Measurements from ENCODE around the gene BICDL2.
"Not testable (repeated sequence)": the region's sequence is repeated elsewhere in the genome, so short reads cannot be mapped to it uniquely, and the experiment has no call there.

BICDL2 gene

DNA sequence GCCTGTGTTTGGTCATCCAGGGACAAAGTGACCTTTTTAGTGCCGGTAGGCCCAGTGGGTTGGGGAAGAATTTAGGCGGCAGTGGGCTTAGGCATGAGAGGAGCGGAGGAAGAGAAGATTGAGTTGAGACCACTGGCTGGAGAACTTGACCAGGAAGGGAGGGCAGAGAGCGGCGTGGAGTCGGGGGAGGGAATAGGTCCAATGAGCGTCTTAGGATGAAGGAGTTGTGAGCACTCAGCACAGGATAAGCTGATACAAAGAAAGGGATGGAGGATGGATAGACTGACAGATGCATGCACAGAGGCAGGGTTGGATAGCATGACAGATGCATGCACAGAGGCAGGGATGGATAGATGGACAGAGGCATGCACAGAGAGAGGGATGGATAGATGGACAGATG, 36.7 kb upstream of the BICDL2 start:
- Histone ChIP-seq H3K9me3 (ENCODE audit: control insufficient read depth, insufficient read depth, low read length) (no peaks in the 10 kb centered on the region), H3K4me3 (ENCODE audit: low read depth, low read length) (no peak overlapping the region), H3K9ac (ENCODE audit: low read depth, low read length) (no peak overlapping the region), H3K36me3 (ENCODE audit: control insufficient read depth, insufficient read depth, low read length) (no peaks in the 10 kb centered on the region), H3K27me3 (ENCODE audit: control insufficient read depth, insufficient read depth, low read length) (no peaks in the 10 kb centered on the region), H3K4me1 (ENCODE audit: control insufficient read depth, insufficient read depth, low read length) (no peaks in the 10 kb centered on the region)

DNA sequence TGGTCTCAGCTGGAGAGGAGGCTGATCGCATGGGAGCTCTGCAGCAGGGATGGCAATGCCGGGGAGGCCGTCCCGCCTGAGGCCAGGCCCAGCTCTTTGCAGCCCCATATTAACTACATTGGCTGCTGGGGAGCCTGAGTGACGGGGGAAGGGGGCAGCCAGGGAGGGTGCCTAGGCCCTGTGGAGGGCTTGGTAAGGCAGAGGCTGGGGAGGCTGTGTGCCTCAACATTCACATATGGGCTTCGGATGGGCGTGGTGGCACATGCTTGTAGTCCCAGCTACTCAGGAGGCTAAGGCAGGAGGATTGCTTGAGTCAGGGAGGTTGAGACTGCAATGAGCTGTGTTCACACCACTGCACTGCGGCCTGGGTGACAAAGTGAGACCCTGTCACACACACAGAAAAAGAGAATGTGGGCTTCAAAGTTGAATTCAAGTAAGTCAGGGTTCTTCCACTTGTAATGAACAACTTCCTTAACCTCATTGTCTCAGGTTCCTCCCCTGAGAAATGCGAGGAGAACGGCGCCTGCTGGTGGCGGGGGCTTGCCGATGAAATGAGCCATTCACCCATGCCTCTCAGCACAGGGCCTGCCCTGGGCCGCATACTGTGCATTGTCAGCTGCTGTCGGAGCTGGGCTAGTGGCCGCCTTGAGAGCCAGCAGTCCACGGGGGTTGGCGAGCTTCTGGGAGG, 36.0 kb upstream of the BICDL2 start:
- not testable (repeated sequence) for H3K4me3 ChIP-seq (ENCODE audit: low read depth, low read length); H3K27me3 ChIP-seq (ENCODE audit: control insufficient read depth, insufficient read depth, low read length); H3K4me1 ChIP-seq (ENCODE audit: control insufficient read depth, insufficient read depth, low read length); H3K9me3 ChIP-seq (ENCODE audit: control insufficient read depth, insufficient read depth, low read length); H3K36me3 ChIP-seq (ENCODE audit: control insufficient read depth, insufficient read depth, low read length); H3K9ac ChIP-seq (ENCODE audit: low read depth, low read length)

DNA sequence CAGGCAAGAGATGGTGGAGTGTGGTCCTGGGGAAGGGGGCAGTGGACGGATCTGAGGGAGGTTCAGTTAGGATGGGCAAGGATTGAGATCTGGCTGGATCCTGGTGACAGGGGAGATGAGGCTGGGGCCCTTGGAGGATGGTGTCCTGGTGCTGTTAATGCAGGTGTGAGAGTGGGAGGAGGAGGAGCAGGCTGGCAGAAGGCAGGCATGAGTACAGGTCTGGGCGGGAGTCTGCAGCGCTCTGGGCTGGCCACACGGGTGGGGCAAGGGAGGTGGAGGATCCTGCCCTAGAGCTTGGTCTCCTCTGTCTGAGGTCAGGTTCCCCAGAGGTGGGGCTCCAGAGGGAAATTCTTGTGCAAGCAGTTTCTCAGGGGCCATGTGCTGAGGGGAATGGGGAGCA, 35.4 kb upstream of the BICDL2 start:
- H3K9me3 ChIP-seq (ENCODE audit: control insufficient read depth, insufficient read depth, low read length); H3K4me1 ChIP-seq (ENCODE audit: control insufficient read depth, insufficient read depth, low read length); H3K9ac ChIP-seq (ENCODE audit: low read depth, low read length); H3K4me3 ChIP-seq (ENCODE audit: low read depth, low read length); H3K27me3 ChIP-seq (ENCODE audit: control insufficient read depth, insufficient read depth, low read length); H3K36me3 ChIP-seq (ENCODE audit: control insufficient read depth, insufficient read depth, low read length): not testable (repeated sequence)

DNA sequence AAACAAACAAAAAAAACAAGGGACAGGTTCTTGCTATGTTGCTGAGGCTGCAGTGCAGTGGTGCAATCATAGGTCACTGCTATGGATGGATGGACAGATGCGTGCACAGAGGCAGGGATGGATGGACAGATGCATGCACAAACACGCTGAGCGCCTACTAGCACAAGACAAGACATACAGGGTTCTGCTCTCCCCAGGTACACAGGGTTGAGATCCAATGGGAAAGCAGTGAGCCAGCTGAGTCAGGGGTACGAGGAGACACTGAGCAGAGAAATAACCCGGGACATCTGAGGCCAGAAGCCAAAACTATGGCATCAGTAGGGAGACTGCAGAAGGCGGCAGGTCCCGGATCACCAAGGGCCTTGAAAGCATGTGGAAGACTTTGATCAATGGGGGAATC, 34.9 kb upstream of the BICDL2 start:
- Histone ChIP-seq H3K9ac (ENCODE audit: low read depth, low read length) (no peak overlapping the region), H3K4me1 (ENCODE audit: control insufficient read depth, insufficient read depth, low read length) (no peaks in the 10 kb centered on the region), H3K36me3 (ENCODE audit: control insufficient read depth, insufficient read depth, low read length) (no peaks in the 10 kb centered on the region), H3K27me3 (ENCODE audit: control insufficient read depth, insufficient read depth, low read length) (no peaks in the 10 kb centered on the region), H3K9me3 (ENCODE audit: control insufficient read depth, insufficient read depth, low read length) (no peaks in the 10 kb centered on the region), H3K4me3 (ENCODE audit: low read depth, low read length) (no peak overlapping the region)

DNA sequence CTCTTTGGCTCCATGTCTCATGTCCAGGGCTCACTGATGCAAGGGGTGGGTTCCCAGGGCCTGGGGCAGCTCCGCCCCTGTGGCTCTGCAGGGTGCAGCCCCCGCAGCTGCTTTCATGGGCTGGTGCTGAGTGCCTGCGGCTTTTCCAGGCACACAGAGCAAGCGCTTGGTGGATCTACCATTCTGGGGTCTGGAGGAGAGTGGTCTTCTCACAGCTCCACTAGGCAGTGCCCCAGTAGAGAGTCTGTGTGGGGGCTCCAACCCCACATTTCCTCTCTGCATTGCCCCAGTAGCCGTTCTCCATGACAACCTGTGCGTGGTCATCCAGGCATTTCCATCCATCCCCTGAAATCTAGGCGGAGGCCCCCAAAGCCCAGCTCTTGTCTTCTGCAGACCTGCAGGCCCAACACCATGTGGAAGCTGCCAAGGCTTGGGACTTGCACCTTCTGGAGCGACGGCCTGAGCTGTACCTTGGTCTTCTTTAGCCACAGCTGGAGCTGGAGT, 33.9 kb upstream of the BICDL2 start:
- Histone ChIP-seq H3K27me3 (ENCODE audit: control insufficient read depth, insufficient read depth, low read length) (no peaks in the 10 kb centered on the region), H3K9ac (ENCODE audit: low read depth, low read length) (no peak overlapping the region), H3K36me3 (ENCODE audit: control insufficient read depth, insufficient read depth, low read length) (no peaks in the 10 kb centered on the region), H3K4me1 (ENCODE audit: control insufficient read depth, insufficient read depth, low read length) (peaks cover under 1% of the 10 kb centered on the region), H3K9me3 (ENCODE audit: control insufficient read depth, insufficient read depth, low read length) (no peaks in the 10 kb centered on the region), H3K4me3 (ENCODE audit: low read depth, low read length) (no peak overlapping the region)

DNA sequence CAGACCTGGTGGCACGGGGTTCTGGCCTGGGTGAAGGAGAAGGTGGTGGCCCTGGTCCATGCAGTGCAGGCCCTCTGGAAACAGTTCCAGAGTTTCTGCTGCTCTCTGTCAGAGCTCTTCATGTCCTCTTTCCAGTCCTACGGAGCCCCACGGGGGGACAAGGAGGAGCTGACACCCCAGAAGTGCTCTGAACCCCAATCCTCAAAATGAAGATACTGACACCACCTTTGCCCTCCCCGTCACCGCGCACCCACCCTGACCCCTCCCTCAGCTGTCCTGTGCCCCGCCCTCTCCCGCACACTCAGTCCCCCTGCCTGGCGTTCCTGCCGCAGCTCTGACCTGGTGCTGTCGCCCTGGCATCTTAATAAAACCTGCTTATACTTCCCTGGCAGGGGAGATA, 32.4 kb upstream of the BICDL2 start:
- H3K27me3 ChIP-seq (ENCODE audit: control insufficient read depth, insufficient read depth, low read length); H3K4me3 ChIP-seq (ENCODE audit: low read depth, low read length); H3K36me3 ChIP-seq (ENCODE audit: control insufficient read depth, insufficient read depth, low read length); H3K4me1 ChIP-seq (ENCODE audit: control insufficient read depth, insufficient read depth, low read length); H3K9me3 ChIP-seq (ENCODE audit: control insufficient read depth, insufficient read depth, low read length); H3K9ac ChIP-seq (ENCODE audit: low read depth, low read length): not testable (repeated sequence)

DNA sequence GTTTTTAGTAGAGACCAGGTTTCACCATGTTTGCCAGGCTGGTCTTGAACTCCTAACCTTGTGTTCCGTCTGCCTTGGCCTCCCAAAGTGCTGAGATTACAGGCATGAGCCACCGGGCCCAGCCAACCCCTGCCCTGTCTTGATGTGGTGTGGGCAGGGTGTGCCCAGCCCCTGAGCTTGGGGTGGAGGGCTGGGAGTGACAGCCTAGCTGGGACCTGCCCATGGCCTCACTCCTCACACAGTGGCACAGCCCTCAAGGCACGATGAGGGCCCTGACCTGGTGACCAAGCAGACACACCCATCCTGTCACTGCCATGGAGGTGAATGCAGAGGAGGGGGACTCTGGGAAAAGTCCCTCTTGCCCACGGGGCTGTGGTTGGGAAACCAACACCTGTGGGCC, 31.7 kb upstream of the BICDL2 start:
- H3K27me3 ChIP-seq (ENCODE audit: control insufficient read depth, insufficient read depth, low read length): no peaks in the 10 kb centered on the region
- H3K36me3 ChIP-seq (ENCODE audit: control insufficient read depth, insufficient read depth, low read length): no peaks in the 10 kb centered on the region
- H3K4me3 ChIP-seq (ENCODE audit: low read depth, low read length): no peak overlapping the region
- H3K9me3 ChIP-seq (ENCODE audit: control insufficient read depth, insufficient read depth, low read length): no peaks in the 10 kb centered on the region
- H3K9ac ChIP-seq (ENCODE audit: low read depth, low read length): no peak overlapping the region
- peaks cover 5% of the 10 kb centered on the region for H3K4me1 ChIP-seq (ENCODE audit: control insufficient read depth, insufficient read depth, low read length)

DNA sequence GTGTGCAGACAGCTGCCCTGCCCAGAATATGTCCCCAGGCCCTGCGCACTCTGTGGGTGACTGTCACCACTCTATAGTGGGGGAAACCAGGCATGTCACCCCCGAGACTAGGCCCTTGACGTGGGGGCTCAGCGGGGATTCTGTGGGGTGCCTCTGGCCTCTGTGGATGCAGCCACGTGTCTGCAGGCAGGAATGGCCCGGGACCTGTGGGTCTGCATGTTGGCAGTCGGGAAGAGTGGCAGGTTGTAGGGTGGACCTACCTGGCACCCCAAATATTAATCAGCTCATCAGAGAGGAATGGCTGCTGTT, 29.6 kb upstream of the BICDL2 start:
- Histone ChIP-seq H3K27me3 (ENCODE audit: control insufficient read depth, insufficient read depth, low read length) (no peaks in the 10 kb centered on the region), H3K9ac (ENCODE audit: low read depth, low read length) (no peak overlapping the region), H3K36me3 (ENCODE audit: control insufficient read depth, insufficient read depth, low read length) (no peaks in the 10 kb centered on the region), H3K9me3 (ENCODE audit: control insufficient read depth, insufficient read depth, low read length) (no peaks in the 10 kb centered on the region), H3K4me3 (ENCODE audit: low read depth, low read length) (no peak overlapping the region), H3K4me1 (ENCODE audit: control insufficient read depth, insufficient read depth, low read length) (peaks cover 5% of the 10 kb centered on the region)

DNA sequence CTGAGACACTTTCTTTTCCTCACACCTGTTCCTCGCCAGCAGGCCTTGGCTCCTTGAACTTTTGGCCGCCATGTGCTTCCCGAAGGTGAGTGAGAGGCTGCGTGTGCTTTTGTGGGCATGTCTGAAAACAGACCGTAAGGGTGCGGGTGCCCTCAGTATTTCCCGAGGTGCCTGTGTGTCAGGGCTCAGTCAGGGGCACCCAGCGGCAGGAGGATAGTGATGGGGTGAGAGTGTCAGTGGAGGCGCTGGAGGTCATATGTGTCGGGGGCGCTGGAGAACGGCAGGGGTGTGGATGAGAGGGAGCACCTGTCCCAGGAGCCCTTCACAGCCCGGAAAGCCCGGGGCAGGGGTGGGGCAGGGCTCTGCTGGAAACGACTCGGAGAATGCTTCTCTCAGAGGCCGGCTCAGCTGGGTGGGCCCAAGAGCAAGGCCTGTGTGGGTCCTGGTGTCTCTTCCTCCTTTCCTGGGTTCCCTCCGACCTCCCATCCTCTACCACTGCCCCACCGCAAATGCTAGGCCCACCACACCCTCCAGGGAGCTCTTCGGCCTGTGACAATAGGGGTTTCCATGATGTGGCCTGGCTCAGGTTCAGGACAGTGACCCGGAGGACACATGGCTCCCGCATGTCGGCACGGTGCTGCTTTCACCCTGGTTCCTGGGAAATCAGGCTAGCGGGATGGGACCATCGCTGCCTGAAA, 29.1 kb upstream of the BICDL2 start:
- Histone ChIP-seq H3K4me1 (ENCODE audit: control insufficient read depth, insufficient read depth, low read length) (peaks cover 5% of the 10 kb centered on the region), H3K36me3 (ENCODE audit: control insufficient read depth, insufficient read depth, low read length) (no peaks in the 10 kb centered on the region), H3K4me3 (ENCODE audit: low read depth, low read length) (no peak overlapping the region), H3K27me3 (ENCODE audit: control insufficient read depth, insufficient read depth, low read length) (no peaks in the 10 kb centered on the region), H3K9me3 (ENCODE audit: control insufficient read depth, insufficient read depth, low read length) (no peaks in the 10 kb centered on the region), H3K9ac (ENCODE audit: low read depth, low read length) (no peak overlapping the region)

DNA sequence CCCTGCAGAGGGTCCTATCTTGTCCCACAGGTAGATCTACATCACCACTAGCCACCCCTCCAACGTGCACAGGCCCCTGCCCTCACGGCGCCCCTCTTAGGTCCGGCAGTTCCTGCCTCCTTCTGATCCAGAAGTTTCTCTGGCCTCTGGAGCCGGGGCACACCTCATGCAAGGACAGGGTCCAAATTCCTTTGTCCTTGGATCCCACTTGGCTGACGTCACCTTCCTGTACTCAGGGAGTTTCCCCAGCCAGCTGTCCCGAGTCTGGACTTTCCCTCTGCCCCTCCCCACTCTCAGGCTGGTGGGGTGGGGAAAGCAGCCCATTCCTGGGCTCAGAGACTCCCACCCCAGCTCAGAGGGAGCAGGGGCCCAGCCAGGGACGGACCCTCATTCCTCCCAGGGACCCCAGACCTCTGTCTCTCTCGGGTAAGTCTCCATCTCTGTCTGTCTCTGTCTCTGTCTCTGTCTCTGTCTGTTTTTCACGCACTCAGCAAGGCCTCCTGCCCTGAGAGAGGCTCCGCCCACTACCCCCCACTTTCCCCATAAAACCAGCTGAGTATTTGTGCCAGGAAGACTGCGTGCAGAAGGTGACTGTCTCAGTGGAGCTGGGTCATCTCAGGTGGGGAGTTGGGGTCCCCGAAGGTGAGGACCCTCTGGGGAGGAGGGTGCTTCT, 28.5 kb upstream of the BICDL2 start, which contains the start of gene IL32:
Gene IL32 (plus strand): TSS at position 572 of the 673 bp plus-strand sequence. CDS start 172 bp downstream, outside the sequence.
- H3K9ac ChIP-seq (ENCODE audit: low read depth, low read length): no peak within 1 kb of the TSS

DNA sequence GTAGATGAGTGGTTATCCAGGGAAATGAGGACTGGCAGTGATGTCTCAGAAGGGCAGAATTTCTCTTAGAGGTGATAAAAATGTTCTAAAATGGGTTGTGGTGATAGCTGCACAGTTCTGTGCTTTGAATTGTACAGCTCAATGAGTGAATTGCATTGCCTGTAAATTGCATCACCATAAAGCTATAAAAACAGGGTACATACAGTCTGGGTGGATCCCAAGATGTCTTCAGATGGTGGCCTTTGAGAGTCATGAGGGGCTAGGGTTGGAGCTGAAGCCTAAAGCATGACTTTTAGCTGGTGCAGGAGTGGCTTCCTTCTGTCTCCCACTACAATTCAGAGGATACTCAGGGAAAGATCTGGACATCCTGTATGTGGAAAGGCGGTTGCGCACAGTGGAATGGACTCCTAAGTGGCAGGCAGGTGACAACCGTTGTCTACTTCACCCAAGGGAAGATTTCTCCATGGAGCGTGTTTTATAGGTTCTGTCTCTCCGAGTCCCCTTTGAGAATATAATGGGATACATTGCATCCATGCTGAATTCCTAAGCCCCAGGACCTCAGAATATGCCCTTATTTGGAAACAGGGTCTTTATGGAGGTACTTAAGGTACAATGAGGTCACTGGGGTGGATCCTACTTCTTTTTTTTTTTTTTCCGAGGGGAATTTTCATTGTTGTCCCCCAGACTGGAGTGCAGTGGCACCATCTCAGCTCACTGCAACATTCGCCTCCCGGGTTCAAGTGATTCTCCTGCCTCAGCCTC, 27.1 kb upstream of the BICDL2 start:
- H3K27me3 ChIP-seq (ENCODE audit: control insufficient read depth, insufficient read depth, low read length): peaks cover 5% of the 10 kb centered on the region
- H3K4me3 ChIP-seq (ENCODE audit: low read depth, low read length): peak overlapping the region; percentile 4
- H3K9me3 ChIP-seq (ENCODE audit: control insufficient read depth, insufficient read depth, low read length): no peaks in the 10 kb centered on the region
- H3K9ac ChIP-seq (ENCODE audit: low read depth, low read length): no peak overlapping the region
- peaks cover 5% of the 10 kb centered on the region for H3K4me1 ChIP-seq (ENCODE audit: control insufficient read depth, insufficient read depth, low read length)
- H3K36me3 ChIP-seq (ENCODE audit: control insufficient read depth, insufficient read depth, low read length): no peaks in the 10 kb centered on the region

More for the DNA sequence above, 28.5 kb upstream of the BICDL2 start, which contains the start of gene IL32:
- Histone ChIP-seq H3K36me3 (ENCODE audit: control insufficient read depth, insufficient read depth, low read length) (no peaks in the 10 kb centered on the region), H3K27me3 (ENCODE audit: control insufficient read depth, insufficient read depth, low read length) (peaks cover under 1% of the 10 kb centered on the region), H3K4me3 (ENCODE audit: low read depth, low read length) (no peak within 1 kb of the TSS), H3K9me3 (ENCODE audit: control insufficient read depth, insufficient read depth, low read length) (no peaks in the 10 kb centered on the region), H3K4me1 (ENCODE audit: control insufficient read depth, insufficient read depth, low read length) (peaks cover 5% of the 10 kb centered on the region)
